ENCODE results near the gene TIMM8B. TPM values are rescaled to one million over a fixed set of nuclear protein-coding genes. Genes with fewer than 3 reads are reported as not detected.

Gene TIMM8B
- total and polyA plus RNA-seq, 9 of the 15 experiments (the other 6 are each of a cell fraction or from before 2014, with no cell fraction given) = 95.8 to 338 (median 145) TPM

DNA sequence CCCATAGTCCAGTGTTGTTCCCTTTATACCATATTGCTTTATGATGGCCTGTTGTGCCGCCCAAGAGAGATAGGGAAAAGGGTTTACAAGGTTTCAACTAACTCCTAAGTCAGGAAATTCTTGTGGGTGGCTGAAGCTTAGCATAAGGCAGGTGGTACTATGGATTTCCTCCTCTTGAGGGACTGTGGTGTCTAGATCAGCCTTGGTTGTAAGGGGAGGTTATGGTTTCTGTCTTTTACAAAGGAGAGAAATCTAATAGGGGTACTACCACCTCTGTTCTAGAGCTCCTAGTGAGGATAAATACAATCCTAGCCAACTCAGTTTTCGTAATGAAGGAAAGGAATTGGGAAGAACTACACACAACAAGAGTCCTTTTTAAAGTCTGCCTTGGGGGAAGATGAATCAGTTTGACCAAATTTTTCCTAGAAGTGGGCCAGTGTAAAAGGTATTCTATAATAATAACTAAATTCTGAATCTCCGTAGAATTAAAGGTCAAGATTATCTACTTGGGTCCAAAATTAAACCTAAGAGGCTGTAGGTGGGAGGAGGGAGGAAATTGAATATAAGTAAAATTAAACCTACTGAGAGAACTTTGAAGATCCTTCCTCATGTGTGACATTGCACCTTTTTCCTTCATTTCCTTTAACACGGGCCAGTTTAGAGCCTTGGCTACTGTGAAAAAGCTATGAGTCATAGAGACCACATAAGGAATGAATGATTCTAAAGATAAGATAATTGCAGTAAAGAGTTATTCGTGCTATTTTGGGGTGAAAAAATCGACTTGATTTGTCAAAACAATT is 44.2 kb downstream of the TIMM8B start (continued):
- TF ChIP-seq RAD51 (IDR thresholded peaks at IDR 0.05; ENCODE audit: borderline replicate concordance, low read depth) = no peak
- TF ChIP-seq CHD2 (IDR thresholded peaks at IDR 0.05; ENCODE audit: low read depth, low read length) = no peak
- no peak for TF ChIP-seq MBD2 (IDR thresholded peaks at IDR 0.05; ENCODE audit: borderline replicate concordance, low read depth)
- no peak for TF ChIP-seq TAF9B (IDR thresholded peaks at IDR 0.05; ENCODE audit: partially characterized antibody)
- TF ChIP-seq ZNF695 (CRISPR knock-in tag; IDR thresholded peaks at IDR 0.05) = no peak
- no peak for TF ChIP-seq KDM4B (IDR thresholded peaks at IDR 0.05; ENCODE audit: borderline replicate concordance in 2 of 2, low read depth in 1 of 2)
- TF ChIP-seq BACH1 (tag; IDR thresholded peaks at IDR 0.05) = no peak
- TF ChIP-seq EWSR1 (IDR thresholded peaks at IDR 0.05; ENCODE audit: borderline replicate concordance, low read depth, partially characterized antibody) = no peak
- TF ChIP-seq MCM2 (IDR thresholded peaks at IDR 0.05; ENCODE audit: low read depth) = no peak
- TF ChIP-seq, protein P1, sequence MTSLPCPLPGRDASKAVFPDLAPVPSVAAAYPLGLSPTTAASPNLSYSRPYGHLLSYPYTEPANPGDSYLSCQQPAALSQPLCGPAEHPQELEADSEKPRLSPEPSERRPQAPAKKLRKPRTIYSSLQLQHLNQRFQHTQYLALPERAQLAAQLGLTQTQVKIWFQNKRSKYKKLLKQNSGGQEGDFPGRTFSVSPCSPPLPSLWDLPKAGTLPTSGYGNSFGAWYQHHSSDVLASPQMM (CRISPR knock-in tag; IDR thresholded peaks at IDR 0.05) = no peak
- TF ChIP-seq MXI1 (IDR thresholded peaks at IDR 0.05; ENCODE audit: low read depth, low read length) = no peak
- no peak for TF ChIP-seq NFRKB (IDR thresholded peaks at IDR 0.05; ENCODE audit: low read depth)
- TF ChIP-seq, protein P2, sequence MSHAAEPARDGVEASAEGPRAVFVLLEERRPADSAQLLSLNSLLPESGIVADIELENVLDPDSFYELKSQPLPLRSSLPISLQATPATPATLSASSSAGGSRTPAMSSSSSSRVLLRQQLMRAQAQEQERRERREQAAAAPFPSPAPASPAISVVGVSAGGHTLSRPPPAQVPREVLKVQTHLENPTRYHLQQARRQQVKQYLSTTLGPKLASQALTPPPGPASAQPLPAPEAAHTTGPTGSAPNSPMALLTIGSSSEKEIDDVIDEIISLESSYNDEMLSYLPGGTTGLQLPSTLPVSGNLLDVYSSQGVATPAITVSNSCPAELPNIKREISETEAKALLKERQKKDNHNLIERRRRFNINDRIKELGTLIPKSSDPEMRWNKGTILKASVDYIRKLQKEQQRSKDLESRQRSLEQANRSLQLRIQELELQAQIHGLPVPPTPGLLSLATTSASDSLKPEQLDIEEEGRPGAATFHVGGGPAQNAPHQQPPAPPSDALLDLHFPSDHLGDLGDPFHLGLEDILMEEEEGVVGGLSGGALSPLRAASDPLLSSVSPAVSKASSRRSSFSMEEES (CRISPR knock-in tag; IDR thresholded peaks at IDR 0.05) = no peak
- TF ChIP-seq HDAC6 (IDR thresholded peaks at IDR 0.05; ENCODE audit: low read depth, low read length) = no peak
- TF ChIP-seq ZNF717 (CRISPR knock-in tag; IDR thresholded peaks at IDR 0.05) = no peak
- no peak for TF ChIP-seq RBM25 (IDR thresholded peaks at IDR 0.05; ENCODE audit: low read depth, low read length, severe bottlenecking)
- no peak for TF ChIP-seq GTF2F1 (IDR thresholded peaks at IDR 0.05; ENCODE audit: low read depth, low read length)
- TF ChIP-seq MAFK (IDR thresholded peaks at IDR 0.05; ENCODE audit: low read length) = peak; percentile 43; the same call in 1 of the 2 replicates
- TF ChIP-seq L3MBTL2 (IDR thresholded peaks at IDR 0.05) = peak; percentile 47; the same call in 1 of the 2 replicates
- TF ChIP-seq, protein P3, sequence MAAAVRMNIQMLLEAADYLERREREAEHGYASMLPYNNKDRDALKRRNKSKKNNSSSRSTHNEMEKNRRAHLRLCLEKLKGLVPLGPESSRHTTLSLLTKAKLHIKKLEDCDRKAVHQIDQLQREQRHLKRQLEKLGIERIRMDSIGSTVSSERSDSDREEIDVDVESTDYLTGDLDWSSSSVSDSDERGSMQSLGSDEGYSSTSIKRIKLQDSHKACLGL (CRISPR knock-in tag; IDR thresholded peaks at IDR 0.05; ENCODE audit: borderline replicate concordance, poor library complexity, severe bottlenecking) = no peak
- TF ChIP-seq, protein P4, sequence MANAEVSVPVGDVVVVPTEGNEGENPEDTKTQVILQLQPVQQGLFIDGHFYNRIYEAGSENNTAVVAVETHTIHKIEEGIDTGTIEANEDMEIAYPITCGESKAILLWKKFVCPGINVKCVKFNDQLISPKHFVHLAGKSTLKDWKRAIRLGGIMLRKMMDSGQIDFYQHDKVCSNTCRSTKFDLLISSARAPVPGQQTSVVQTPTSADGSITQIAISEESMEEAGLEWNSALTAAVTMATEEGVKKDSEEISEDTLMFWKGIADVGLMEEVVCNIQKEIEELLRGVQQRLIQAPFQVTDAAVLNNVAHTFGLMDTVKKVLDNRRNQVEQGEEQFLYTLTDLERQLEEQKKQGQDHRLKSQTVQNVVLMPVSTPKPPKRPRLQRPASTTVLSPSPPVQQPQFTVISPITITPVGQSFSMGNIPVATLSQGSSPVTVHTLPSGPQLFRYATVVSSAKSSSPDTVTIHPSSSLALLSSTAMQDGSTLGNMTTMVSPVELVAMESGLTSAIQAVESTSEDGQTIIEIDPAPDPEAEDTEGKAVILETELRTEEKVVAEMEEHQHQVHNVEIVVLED (CRISPR knock-in tag; IDR thresholded peaks at IDR 0.05) = no peak
- no peak for TF ChIP-seq IRF2 (CRISPR knock-in tag; IDR thresholded peaks at IDR 0.05)
- no peak for TF ChIP-seq RFX1 (IDR thresholded peaks at IDR 0.05)
- TF ChIP-seq ZBTB8A (IDR thresholded peaks at IDR 0.05; ENCODE audit: partially characterized antibody) = no peak
